Stimulated activated naive CD8-positive, alpha-beta T cell treated with anti-CD3 and anti-CD28 coated beads, Interleukin-15, Interleukin-2, amounts not matched to agents 100 ng/mL and 50 ng/mL, for 24 hours (primary cell): ENCODE measurements around the gene AKR1E2.
A peak's percentile ranks its signal among the peaks of the same experiment; 100 is the strongest.

Experiments
- H3K27ac Mint-ChIP-seq: one replicate; pipeline ENCODE4 v1.8.0; 2021; ENCODE audit warnings: mild to moderate bottlenecking, mixed read lengths
- H3K27me3 Mint-ChIP-seq: one replicate; pipeline ENCODE4 v1.8.0; 2021; ENCODE audit warnings: mixed read lengths
- H3K36me3 Mint-ChIP-seq: one replicate; pipeline ENCODE4 v1.8.0; 2021; ENCODE audit warnings: low read depth, mixed read lengths
- H3K4me1 Mint-ChIP-seq: one replicate; pipeline ENCODE4 v1.8.0; 2021; ENCODE audit warnings: low read depth, mixed read lengths
- H3K4me3 Mint-ChIP-seq: one replicate; pipeline ENCODE4 v1.8.0; 2021; ENCODE audit warnings: mild to moderate bottlenecking, mixed read lengths
- H3K9me3 Mint-ChIP-seq: one replicate; pipeline ENCODE4 v1.8.0; 2021; ENCODE audit warnings: mixed read lengths

AKR1E2 gene

GRCh38 chr10:4845766-4846165 lies 19.8 kb downstream of the AKR1E2 start:
- H3K4me1 Mint-ChIP-seq, result peaks cover 10% of the 10 kb centered on the region
- H3K4me3 Mint-ChIP-seq, result no peak overlapping the region
- no peak overlapping the region for H3K27ac Mint-ChIP-seq
- H3K36me3 Mint-ChIP-seq, result no peaks in the 10 kb centered on the region
- H3K27me3 Mint-ChIP-seq, result no peaks in the 10 kb centered on the region
- H3K9me3 Mint-ChIP-seq, result no peaks in the 10 kb centered on the region

- Mint-ChIP-seq H3K4me3 (no peak overlapping the region), H3K9me3 (no peaks in the 10 kb centered on the region), H3K27ac (no peak overlapping the region), H3K27me3 (no peaks in the 10 kb centered on the region), H3K36me3 (no peaks in the 10 kb centered on the region), H3K4me1 (peaks cover 10% of the 10 kb centered on the region)
These were observed 20.8 kb downstream of the AKR1E2 start for GRCh38 chr10:4846775-4847174.

- no peaks in the 10 kb centered on the region for H3K36me3 Mint-ChIP-seq
- no peak overlapping the region for H3K4me3 Mint-ChIP-seq
- H3K4me1 Mint-ChIP-seq, result peaks cover 10% of the 10 kb centered on the region
- H3K27me3 Mint-ChIP-seq, result no peaks in the 10 kb centered on the region
- H3K9me3 Mint-ChIP-seq, result no peaks in the 10 kb centered on the region
- no peak overlapping the region for H3K27ac Mint-ChIP-seq
These were observed 21.8 kb downstream of the AKR1E2 start for GRCh38 chr10:4847561-4848355.

DNA sequence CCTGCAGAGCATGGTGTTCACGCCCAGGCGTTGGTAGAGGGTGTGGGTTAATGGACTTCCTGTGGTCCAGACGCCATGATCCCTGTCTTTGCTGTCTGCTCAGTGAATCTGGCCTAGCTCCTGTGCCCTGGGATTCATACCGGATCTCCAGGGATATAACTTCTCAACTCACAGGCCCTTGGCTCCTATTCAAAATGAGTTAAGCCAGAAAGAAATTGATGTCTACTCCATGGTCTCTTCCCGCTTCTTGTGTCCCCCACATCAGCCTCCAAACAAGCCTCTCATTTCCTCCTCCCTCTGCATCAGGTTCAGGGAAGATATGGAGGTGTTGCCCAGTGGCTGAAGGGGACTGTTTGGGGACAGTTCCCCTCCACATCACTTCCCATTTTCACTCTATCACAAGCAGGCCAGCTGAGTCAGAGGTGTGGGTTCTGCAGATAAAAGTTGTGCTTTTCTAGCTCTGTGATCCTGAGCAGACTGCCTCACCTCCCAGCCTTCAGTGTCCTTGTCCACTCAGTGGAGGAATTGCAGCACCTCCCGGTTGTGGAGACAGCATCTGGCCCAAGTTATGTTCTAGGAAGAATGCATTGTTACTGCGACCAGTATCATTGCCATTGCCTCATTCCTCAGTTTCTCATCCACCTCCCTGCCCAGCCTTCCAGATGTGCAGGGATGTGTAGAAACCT lies 22.5 kb downstream of the AKR1E2 start:
- Mint-ChIP-seq H3K4me1 (peaks cover 10% of the 10 kb centered on the region), H3K4me3 (no peak overlapping the region), H3K27me3 (no peaks in the 10 kb centered on the region), H3K27ac (no peak overlapping the region), H3K9me3 (no peaks in the 10 kb centered on the region), H3K36me3 (no peaks in the 10 kb centered on the region)

DNA sequence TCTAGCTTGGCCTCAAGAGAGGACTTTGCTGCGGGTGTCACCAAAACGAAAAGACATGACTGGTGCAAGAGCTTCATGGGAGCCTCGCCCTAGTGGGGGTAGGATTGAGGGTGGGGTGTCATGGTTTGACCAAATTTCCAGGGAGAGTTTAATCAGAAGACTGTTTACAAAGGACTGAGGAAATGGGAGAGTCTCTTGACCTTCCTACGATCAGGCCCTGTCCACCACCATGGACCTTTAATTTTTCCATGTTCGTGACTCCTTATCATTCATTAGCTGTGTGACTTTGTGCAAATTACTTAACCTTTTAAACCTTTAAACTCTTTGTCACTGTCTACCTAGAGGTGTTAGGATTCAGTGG lies 23.0 kb downstream of the AKR1E2 start:
- Mint-ChIP-seq H3K4me1 (peaks cover 10% of the 10 kb centered on the region), H3K4me3 (no peak overlapping the region), H3K27ac (peak overlapping the region; percentile 17), H3K27me3 (no peaks in the 10 kb centered on the region), H3K9me3 (no peaks in the 10 kb centered on the region), H3K36me3 (no peaks in the 10 kb centered on the region)

DNA sequence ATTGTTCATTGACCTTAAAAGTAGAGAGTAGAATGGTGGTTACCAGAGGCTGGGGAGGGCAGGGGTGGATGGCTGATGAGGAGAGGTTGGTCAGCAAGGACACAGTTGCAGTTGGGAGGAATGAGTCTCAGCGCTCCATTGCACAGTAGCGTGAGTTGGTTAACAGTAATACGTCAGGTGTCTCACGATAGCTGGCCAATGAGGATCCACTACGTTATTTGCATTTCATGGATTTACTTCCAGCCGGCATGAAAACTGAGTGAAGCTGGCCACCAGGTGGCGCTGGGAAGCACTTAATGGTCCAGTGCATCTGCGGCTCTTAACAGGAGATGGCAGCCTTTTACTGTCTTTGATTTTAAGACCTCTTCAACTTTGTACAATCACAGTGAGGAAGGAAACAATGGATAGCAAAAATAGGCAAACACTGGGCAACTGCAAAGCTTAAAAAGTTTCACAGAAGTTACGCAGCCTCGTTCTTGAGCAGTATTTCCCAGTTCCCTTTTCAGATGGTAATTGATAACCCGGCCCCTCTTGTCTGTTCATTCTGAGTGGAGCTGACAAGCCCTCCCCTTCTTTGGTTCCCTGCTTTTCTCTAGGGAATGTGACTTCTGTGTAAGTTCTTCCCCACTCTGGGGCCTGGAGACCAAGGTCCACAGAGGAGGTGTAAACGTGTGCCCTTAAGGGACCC lies 23.7 kb downstream of the AKR1E2 start:
- no peaks in the 10 kb centered on the region for H3K27me3 Mint-ChIP-seq
- no peak overlapping the region for H3K4me3 Mint-ChIP-seq
- H3K36me3 Mint-ChIP-seq, result no peaks in the 10 kb centered on the region
- peaks cover 10% of the 10 kb centered on the region for H3K4me1 Mint-ChIP-seq
- H3K27ac Mint-ChIP-seq, result peak overlapping the region; percentile 46
- H3K9me3 Mint-ChIP-seq, result no peaks in the 10 kb centered on the region

GRCh38 chr10:4850397-4850796 lies 24.4 kb downstream of the AKR1E2 start:
- Mint-ChIP-seq H3K4me3 (no peak overlapping the region), H3K36me3 (no peaks in the 10 kb centered on the region), H3K4me1 (peaks cover 10% of the 10 kb centered on the region), H3K27ac (no peak overlapping the region), H3K9me3 (no peaks in the 10 kb centered on the region), H3K27me3 (no peaks in the 10 kb centered on the region)

DNA sequence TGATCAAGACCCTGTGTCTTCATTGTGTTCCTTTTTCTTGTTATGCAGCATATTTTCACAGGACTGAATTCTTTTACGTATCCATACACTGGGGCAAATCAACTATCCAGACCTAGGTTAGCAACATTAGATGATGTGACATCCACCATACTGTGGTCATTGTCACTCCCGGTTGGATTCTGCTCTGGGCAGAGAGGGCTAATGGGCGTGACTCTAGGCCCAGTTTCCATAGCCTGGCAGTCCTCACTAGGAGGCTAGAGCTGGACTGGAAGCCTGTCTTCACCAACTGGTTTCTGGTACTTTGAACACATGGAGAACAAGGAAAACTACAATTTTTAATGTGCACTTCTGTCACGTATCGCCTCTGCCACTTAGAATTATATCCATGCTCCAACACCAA lies 25.2 kb downstream of the AKR1E2 start:
- Mint-ChIP-seq H3K27ac (no peak overlapping the region), H3K27me3 (no peaks in the 10 kb centered on the region), H3K4me3 (no peak overlapping the region), H3K9me3 (no peaks in the 10 kb centered on the region), H3K4me1 (peaks cover 10% of the 10 kb centered on the region), H3K36me3 (no peaks in the 10 kb centered on the region)

DNA sequence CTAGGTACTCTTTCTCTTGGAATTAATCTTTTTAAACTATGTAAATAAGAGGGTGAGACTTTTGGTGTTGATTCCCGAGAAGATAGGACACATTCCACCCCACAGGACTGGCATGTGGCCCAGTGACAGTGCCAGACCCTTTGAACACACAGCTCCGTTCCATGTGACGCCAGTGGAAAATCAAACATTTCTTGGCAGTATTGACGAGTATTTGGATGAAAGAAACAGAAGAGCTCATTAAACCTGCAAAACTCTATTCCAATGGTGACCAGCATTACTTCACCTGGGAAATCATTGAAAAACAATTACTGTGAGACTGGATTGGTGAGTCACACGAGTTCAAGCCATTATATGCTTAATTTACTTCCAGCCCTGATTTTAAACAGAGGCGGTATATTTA lies 25.8 kb downstream of the AKR1E2 start:
- H3K9me3 Mint-ChIP-seq, result no peaks in the 10 kb centered on the region
- peaks cover 10% of the 10 kb centered on the region for H3K4me1 Mint-ChIP-seq
- H3K4me3 Mint-ChIP-seq, result no peak overlapping the region
- no peak overlapping the region for H3K27ac Mint-ChIP-seq
- no peaks in the 10 kb centered on the region for H3K36me3 Mint-ChIP-seq
- no peaks in the 10 kb centered on the region for H3K27me3 Mint-ChIP-seq

DNA sequence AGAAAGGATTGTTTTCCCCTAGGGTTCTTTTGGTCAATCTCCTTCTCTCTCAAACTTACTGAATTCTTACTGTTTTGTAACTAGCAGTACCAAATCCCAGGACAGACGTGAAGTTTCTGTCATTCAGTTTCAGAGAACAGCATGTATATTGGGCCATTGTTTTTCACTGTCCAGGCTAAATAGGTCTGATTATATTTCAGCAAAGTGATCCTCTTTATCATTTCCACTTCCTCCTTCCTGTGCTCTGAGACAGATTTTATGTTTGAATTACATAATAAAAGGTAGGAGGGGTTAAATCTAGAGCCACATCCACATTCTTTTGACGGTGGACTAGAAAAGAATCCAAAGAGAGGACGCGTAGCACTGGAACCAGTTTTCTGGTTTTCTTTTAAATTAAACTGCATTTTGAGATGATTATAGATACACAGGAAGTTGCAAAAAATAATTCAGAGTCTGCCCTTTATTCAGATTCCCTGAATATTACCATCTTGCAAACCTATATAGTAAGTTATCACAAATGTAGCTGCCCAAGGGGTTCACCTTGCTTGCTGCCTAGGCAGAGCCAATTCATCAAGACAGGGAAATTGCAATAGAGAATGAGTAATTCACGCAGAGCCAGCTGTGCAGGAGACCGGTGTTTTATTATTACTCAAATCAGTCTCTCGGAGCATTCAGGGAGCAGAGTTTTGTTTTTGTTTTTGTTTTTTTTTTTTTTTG lies 40.1 kb downstream of the AKR1E2 start:
- Mint-ChIP-seq H3K4me3 (no peak overlapping the region), H3K27me3 (peaks cover 23% of the 10 kb centered on the region), H3K36me3 (no peaks in the 10 kb centered on the region), H3K4me1 (no peaks in the 10 kb centered on the region), H3K9me3 (no peaks in the 10 kb centered on the region), H3K27ac (no peak overlapping the region)

DNA sequence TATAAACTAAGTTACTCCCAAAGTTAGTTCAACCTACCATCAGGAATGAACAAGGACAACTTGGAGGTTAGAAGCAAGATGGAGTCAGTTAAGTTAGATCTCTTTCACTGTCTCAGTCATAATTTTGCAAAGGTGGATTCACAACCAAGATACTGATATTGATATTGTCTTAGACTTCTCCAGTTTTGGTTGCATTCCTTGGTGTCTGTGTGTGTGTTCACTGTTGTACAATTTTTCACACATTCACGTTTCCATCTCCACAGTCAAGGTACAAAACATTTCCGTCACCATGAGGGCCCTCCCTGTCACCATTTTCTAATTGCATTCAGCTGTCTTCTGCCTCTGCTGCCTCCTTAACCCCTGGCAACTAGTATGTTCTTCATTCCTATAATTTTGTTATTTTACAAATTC lies 41.1 kb downstream of the AKR1E2 start:
- H3K9me3 Mint-ChIP-seq, result no peaks in the 10 kb centered on the region
- H3K27ac Mint-ChIP-seq, result no peak overlapping the region
- no peaks in the 10 kb centered on the region for H3K36me3 Mint-ChIP-seq
- peaks cover 22% of the 10 kb centered on the region for H3K27me3 Mint-ChIP-seq
- no peak overlapping the region for H3K4me3 Mint-ChIP-seq
- H3K4me1 Mint-ChIP-seq, result no peaks in the 10 kb centered on the region

GRCh38 chr10:4867520-4868356 lies 41.7 kb downstream of the AKR1E2 start:
- no peaks in the 10 kb centered on the region for H3K36me3 Mint-ChIP-seq
- no peak overlapping the region for H3K4me3 Mint-ChIP-seq
- H3K4me1 Mint-ChIP-seq, result no peaks in the 10 kb centered on the region
- H3K27me3 Mint-ChIP-seq, result peaks cover 20% of the 10 kb centered on the region
- H3K9me3 Mint-ChIP-seq, result no peaks in the 10 kb centered on the region
- H3K27ac Mint-ChIP-seq, result no peak overlapping the region

- Mint-ChIP-seq H3K4me1 (no peaks in the 10 kb centered on the region), H3K36me3 (no peaks in the 10 kb centered on the region), H3K4me3 (no peak overlapping the region), H3K27me3 (peaks cover 21% of the 10 kb centered on the region), H3K9me3 (no peaks in the 10 kb centered on the region), H3K27ac (no peak overlapping the region)
These were observed 42.3 kb downstream of the AKR1E2 start for GRCh38 chr10:4868357-4868657.

DNA sequence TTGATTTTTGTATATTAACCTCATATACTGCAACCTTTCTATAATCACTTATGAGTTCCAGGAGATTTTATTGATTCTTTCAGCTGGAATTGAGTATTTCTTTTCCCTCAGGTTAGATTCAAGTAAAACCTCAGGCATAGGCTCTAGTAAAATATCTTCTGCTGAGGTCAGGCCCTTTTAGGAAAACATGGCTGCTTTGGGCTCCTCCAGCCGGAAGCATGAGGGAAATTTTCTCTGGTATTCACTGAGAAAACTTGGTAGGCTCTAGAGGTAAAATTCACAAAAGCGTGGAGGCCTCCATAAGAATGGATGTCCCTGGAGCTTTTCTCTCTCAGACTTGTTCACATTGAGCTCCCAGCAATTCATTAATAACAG lies 56.7 kb downstream of the AKR1E2 start:
- no peaks in the 10 kb centered on the region for H3K9me3 Mint-ChIP-seq
- no peak overlapping the region for H3K4me3 Mint-ChIP-seq
- H3K36me3 Mint-ChIP-seq, result no peaks in the 10 kb centered on the region
- no peaks in the 10 kb centered on the region for H3K4me1 Mint-ChIP-seq
- H3K27ac Mint-ChIP-seq, result no peak overlapping the region
- H3K27me3 Mint-ChIP-seq, result no peaks in the 10 kb centered on the region
